Renal pelvis (tissue), 12 donors: ENCODE data around the gene SH3D21. TPM values are rescaled to one million over a fixed set of nuclear protein-coding genes. Genes with fewer than 3 reads are reported as not detected.

Experiments
- DNase-seq: peaks from one replicate; pipeline ENCODE4 v3.0.0-alpha.2; 2013
- long read RNA-seq, 16 experiments: transcript quantifications; one replicate each; lab custom pipeline, GENCODE V29; 2026
- polyA plus RNA-seq, 3 donors: library from polyadenylated mRNA; unstranded; fragments of 120-200 nt; gene quantifications; one replicate each; pipeline ENCODE4 v1.2.1, GENCODE V29; 2013; ENCODE audit not compliant: insufficient read length in 3 of 3

SH3D21 gene
- polyA plus RNA-seq: 10 to 100 TPM; 25.8 to 36.4 (median 33.1) TPM
- long read RNA-seq, donor 1, partial matches to known transcripts: 23 of 318 reads
- long read RNA-seq, donor 1, other reads (novel, unspliced or antisense): 295 of 318 reads
- long read RNA-seq, donor 2, partial matches to known transcripts: 31 of 347 reads
- long read RNA-seq, donor 2, other reads (novel, unspliced or antisense): 316 of 347 reads
- long read RNA-seq, donor 3, partial matches to known transcripts: 0 of 1 reads
- long read RNA-seq, donor 3, other reads (novel, unspliced or antisense): 0 of 1 reads
- long read RNA-seq, donor 4: 0 reads
- long read RNA-seq, donor 5, partial matches to known transcripts: 85 of 90 reads
- long read RNA-seq, donor 5, other reads (novel, unspliced or antisense): 5 of 90 reads
- long read RNA-seq, donor 6, partial matches to known transcripts: 15 of 229 reads
- long read RNA-seq, donor 6, other reads (novel, unspliced or antisense): 213 of 229 reads
- long read RNA-seq, donor 7, partial matches to known transcripts: 12 of 204 reads
- long read RNA-seq, donor 7, other reads (novel, unspliced or antisense): 192 of 204 reads
- long read RNA-seq, donor 8: 0 reads
- long read RNA-seq, donor 9, partial matches to known transcripts: 18 of 257 reads
- long read RNA-seq, donor 9, other reads (novel, unspliced or antisense): 239 of 257 reads
- long read RNA-seq, donor 10, partial matches to known transcripts: 22 of 213 reads
- long read RNA-seq, donor 10, other reads (novel, unspliced or antisense): 191 of 213 reads
- long read RNA-seq, donor 11, partial matches to known transcripts: 8 of 130 reads
- long read RNA-seq, donor 11, other reads (novel, unspliced or antisense): 122 of 130 reads
- long read RNA-seq, donor 12, partial matches to known transcripts: 40 of 309 reads
- long read RNA-seq, donor 12, other reads (novel, unspliced or antisense): 269 of 309 reads
- long read RNA-seq, donor 13, partial matches to known transcripts: 16 of 16 reads
- long read RNA-seq, donor 13, other reads (novel, unspliced or antisense): 0 of 16 reads
- long read RNA-seq, donor 14: 0 reads
- long read RNA-seq, donor 15, partial matches to known transcripts: 5 of 359 reads
- long read RNA-seq, donor 15, other reads (novel, unspliced or antisense): 353 of 359 reads
- long read RNA-seq, donor 16, partial matches to known transcripts: 0 of 1 reads
- long read RNA-seq, donor 16, other reads (novel, unspliced or antisense): 0 of 1 reads

- no peak for DNase-seq
Measured at GRCh38 chr1:36306210-36306901, at the start of gene SH3D21. TSS of gene SH3D21 (plus strand) at chr1:36306368. CDS start at chr1:36306421, 53 bp downstream.

DNA sequence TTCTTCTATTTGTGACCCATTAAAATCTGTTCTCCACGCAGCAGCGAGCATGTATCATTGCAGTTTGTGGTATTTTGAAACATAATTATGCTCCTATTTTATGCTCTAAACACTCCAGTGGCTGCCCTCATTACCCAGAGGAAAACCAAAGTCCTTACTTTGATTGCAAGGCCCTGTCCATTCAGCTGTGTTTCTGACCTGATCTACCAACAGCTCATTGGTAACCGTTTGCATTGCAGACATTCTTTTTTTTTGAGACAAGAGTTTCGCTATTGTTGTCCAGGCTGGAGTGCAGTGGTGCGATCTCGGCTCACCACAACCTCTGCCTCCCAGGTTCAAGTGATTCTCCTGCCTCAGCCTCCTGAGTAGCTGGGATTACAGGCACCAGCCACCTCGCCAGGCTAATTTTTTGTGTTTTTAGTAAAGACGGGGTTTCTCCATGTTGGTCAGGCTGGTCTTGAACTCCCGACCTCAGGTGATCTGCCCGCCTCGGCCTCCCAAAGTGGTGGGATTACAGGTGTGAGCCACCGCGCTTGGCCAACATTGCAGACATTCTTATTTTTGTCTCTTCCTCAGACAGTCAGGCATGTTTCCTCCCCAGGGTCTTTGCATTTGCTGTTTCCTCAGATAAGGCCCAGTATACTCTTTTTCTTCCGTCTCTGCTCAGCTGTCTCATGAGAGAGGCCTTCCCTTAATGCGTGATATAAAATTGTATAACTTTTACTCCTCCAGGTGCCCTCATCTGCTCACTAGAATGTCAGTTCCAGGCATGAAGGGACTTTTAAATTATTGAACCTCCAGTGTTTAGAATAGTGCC is 49.4 kb upstream of the SH3D21 start:
- no peak for DNase-seq

- DNase-seq: no peak
Measured at GRCh38 chr1:36257375-36257767, 48.8 kb upstream of the SH3D21 start.

GRCh38 chr1:36258960-36259344 is 47.2 kb upstream of the SH3D21 start:
- DNase-seq: no peak

DNA sequence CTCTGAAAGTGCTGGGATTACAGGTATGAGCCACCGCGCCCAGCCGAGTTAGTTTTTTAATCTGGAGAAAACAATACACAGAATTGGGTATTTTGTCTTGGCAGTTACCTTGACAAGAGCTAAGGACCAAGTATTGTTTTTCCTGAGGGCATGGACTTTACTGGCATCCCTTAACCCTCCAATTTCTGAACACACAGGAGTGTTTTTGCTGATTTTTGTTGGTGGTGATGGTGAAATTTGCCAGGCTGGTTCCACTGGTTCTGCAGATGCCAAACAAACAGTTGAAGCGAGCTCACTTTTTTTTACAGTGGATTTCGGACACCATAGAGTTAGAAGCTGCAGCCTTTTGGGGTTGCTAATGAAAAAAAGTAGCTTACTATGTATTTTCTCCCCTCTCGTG is 37.2 kb upstream of the SH3D21 start:
- no peak for DNase-seq

DNA sequence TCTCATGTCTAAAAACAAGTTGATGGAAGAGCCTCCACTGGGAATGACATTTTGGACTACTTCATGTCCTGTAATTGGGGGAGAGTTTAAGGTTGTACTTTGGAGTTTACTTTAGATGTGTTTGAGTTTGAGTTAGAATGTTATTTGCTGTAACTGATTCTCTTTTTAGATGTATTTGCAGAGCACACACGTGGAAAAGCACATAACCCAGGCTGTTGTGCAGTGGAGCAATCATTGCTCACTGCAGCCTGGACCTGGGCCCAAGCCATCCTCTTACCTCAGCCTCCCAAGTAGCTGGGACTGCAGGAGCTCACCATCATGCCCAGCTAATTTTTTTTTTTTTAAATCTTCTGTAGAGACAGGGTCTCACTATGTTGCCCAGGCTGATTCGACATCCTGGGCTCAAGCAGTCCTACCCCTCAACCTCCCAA is 36.7 kb upstream of the SH3D21 start:
- no peak for DNase-seq

- DNase-seq: no peak
Measured at GRCh38 chr1:36273024-36273423, 33.1 kb upstream of the SH3D21 start.

DNA sequence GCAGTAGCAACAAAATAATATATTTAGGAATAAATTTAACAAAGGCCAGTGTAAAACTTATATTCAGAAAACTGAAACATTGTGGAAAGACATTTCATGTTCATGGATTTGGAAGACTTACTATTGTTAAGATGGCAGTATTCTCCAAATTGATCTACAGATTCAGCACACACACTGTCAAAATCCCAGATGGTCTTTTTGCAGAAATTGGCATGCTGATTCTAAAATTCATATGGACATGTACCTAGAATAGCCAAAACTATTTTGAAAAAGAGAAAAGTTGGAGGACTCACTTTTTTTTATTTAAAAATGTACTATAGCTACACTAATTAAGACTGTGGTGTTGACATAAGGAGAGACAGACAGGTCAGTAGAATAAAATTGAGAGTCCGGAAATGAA is 32.0 kb upstream of the SH3D21 start:
- no peak for DNase-seq

GRCh38 chr1:36276688-36277087 is 29.5 kb upstream of the SH3D21 start:
- no peak for DNase-seq

DNA sequence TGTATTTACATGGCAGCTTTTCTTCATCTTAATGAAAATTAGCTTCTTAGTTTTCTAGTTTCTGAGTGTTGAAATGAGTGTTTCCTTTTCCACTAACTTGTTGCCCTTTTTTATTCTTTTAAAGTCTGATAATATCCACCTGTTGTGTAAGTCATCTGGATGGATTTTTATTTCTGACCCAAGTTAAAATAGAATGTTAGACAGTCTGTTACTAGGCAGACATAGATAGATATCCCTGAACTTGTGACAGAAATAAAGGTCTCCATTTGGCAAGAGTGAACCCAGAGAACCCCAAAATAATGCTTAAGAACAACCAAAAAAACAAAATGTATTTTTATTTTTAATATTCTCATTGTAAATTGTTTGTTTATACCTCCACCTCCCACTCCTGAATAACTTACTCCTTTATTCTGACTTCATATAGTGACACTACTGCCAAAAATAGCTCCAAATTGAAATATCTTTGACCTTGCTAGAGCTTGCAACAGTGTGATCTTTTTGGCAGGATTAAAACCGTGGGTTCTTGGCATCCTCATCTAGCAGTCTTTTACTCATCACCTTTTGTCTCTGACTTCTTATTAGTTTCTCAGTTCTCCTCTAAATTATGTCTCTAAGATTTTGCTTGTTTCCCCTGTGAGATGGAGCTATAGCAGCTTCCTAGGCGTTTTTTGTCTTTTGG is 26.9 kb upstream of the SH3D21 start:
- DNase-seq: no peak

GRCh38 chr1:36279789-36280296 is 26.3 kb upstream of the SH3D21 start:
- no peak for DNase-seq

GRCh38 chr1:36284061-36284460 is 22.1 kb upstream of the SH3D21 start:
- DNase-seq: no peak

DNA sequence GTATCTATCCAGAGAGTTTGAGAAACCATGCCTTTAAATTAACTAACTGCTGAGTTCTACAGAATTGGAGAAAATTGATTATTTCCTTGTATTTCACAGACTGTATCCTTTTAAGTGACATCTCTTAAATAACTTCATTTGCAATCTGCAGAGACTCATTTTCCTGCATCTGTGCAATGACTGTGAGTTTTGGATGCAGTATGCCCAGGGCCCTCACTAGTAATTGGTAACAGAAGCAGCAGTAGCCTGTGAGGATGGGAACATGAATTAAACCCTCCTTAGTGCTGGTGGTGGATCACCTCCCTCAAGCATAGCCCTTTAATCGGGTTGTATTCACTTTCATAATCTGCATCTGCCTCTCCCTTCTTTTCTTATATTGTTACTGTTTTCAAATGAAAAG is 21.7 kb upstream of the SH3D21 start:
- no peak for DNase-seq

DNA sequence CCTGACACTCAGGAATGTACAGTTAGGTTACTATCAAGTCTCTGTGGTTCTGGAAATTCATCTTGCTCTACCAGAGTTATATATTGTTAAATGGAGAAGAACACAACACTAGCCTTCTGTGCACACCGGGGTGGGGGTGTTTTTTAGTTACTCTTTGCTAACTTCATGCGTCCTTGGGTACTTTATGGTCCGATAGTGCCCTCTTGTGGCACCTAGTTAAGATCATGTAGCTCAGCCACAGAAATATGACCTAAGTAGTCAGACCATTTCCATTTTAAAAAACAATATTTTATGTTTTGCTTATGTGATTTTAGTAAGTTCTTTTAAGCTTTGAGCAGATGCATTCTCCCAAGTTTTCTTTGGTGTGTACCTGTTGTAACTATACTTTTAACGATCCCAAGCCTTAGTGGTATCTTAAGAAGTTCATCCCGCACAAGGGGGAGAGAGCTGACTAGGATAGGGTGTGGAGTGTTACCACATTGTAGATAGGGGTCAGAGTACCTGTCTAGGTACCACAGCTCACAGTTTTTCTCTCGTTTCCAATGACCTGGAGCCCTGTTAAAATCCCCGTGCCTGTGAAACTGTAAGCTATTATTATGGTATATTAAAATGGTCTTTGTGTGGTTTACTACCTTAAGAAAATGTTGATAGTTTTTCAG is 20.6 kb upstream of the SH3D21 start:
- DNase-seq: peak; percentile 85

- DNase-seq: no peak
Measured at GRCh38 chr1:36286802-36287201, 19.4 kb upstream of the SH3D21 start.

DNA sequence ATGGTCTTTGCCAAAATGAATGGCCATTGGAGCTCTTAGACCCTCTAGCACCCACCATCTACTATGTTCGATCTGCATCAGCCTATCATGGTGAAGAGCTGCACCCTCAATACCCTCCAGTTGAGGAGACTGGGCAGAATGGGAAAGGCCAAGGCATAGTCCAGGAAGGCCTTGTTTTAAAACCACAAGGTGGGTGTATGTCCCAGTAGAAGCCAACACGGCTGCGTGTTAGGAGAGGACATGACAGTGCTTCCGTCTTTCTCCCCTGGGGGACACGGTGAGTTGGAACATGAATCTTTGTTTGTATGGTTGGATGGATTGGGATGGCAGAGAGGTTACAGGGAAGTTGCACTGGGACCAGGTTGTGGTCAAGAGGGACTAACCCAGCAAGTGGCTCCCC is 18.6 kb upstream of the SH3D21 start:
- DNase-seq: no peak

- no peak for DNase-seq
Measured at GRCh38 chr1:36295390-36295789, 10.8 kb upstream of the SH3D21 start.

GRCh38 chr1:36297062-36297461 is 9.1 kb upstream of the SH3D21 start:
- DNase-seq: no peak

GRCh38 chr1:36298640-36299039 is 7.5 kb upstream of the SH3D21 start:
- DNase-seq: no peak
